Measurements from ENCODE around the gene TIMM50.

DNA sequence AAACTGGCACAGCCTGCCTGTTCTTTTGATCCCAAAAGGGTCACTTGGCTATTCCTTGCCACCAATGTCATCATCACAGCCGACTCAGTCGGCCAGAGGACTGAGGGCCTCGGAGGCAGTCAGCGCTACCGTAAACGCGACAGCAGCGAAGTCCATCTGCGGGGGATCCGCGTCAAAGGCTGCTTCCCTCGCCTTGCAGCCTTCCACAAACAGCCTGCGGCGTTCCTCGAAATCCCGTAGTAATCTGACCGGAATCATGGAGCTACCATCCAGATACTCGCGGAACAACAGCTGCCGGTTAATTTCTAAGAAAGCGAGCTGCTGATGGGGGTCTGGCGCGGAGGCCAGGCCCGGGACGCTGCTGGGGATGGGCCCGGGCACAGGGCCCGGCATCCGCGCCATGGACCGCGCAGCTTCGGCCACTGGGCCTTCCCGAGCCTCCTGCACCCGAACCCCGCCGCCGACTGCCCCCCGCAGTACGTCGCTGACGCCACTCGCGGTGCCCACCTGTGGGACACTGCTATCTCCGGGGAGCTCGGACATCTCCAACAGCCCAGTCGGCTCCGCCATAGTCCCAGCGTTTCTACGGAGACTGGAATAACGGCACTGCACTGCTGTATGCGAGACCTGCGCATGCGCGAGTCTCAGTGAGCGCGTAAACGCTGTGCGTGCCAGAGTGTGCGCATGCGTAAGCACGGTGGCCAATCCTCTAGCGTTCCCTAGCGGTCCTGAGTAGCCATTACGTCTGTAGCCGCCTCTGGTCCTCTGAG lies 51.8 kb downstream of the TIMM50 start, which contains the start of gene EID2B:
- TF ChIP-seq, protein P1, sequence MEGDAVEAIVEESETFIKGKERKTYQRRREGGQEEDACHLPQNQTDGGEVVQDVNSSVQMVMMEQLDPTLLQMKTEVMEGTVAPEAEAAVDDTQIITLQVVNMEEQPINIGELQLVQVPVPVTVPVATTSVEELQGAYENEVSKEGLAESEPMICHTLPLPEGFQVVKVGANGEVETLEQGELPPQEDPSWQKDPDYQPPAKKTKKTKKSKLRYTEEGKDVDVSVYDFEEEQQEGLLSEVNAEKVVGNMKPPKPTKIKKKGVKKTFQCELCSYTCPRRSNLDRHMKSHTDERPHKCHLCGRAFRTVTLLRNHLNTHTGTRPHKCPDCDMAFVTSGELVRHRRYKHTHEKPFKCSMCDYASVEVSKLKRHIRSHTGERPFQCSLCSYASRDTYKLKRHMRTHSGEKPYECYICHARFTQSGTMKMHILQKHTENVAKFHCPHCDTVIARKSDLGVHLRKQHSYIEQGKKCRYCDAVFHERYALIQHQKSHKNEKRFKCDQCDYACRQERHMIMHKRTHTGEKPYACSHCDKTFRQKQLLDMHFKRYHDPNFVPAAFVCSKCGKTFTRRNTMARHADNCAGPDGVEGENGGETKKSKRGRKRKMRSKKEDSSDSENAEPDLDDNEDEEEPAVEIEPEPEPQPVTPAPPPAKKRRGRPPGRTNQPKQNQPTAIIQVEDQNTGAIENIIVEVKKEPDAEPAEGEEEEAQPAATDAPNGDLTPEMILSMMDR (IDR thresholded peaks at IDR 0.05) = peak; percentile 95 to 100 (median 99)
- peak in 2 of 3 donors; percentile 47 to 53 for TF ChIP-seq POLR2A (IDR thresholded peaks at IDR 0.05)

Measured in body of pancreas (tissue), 4 donors.